Measurements from ENCODE around the gene ZNF280A. TPM values are rescaled to one million over a fixed set of nuclear protein-coding genes. Genes with fewer than 3 reads are reported as not detected.

The ZNF280A gene
- total and polyA plus RNA-seq, 9 of the 15 experiments (the other 6 are each of a cell fraction or from before 2014, with no cell fraction given) = 19.0 to 40.8 (median 28.6) TPM

- TF ChIP-seq THRB (CRISPR knock-in tag; conservative IDR thresholded peaks at IDR 0.05) (peak; percentile 81; the same call in 1 of the 2 replicates), TCF7 (IDR thresholded peaks at IDR 0.05; ENCODE audit: borderline replicate concordance) (0 out of 2 replicates have a peak, but pooled peaks have one; percentile 39), ZNF140 (CRISPR knock-in tag; IDR thresholded peaks at IDR 0.05) (0 out of 2 replicates have a peak, but pooled peaks have one; percentile 44), ZNF445 (CRISPR knock-in tag; IDR thresholded peaks at IDR 0.05; ENCODE audit: low read depth) (no peak), PTRF (tag; IDR thresholded peaks at IDR 0.05) (no peak), MAX (CRISPR knock-in tag; IDR thresholded peaks at IDR 0.05) (no peak), SIN3B (IDR thresholded peaks at IDR 0.05; ENCODE audit: low read depth) (no peak), HDAC2 (IDR thresholded peaks at IDR 0.05) (no peak), POLR2G (IDR thresholded peaks at IDR 0.05; ENCODE audit: low read depth, low read length) (no peak), RREB1 (CRISPR knock-in tag; IDR thresholded peaks at IDR 0.05) (peak; percentile 69; the same call in 1 of the 2 replicates), ZBTB26 (CRISPR knock-in tag; IDR thresholded peaks at IDR 0.05) (peak; percentile 79; the same call in 1 of the 2 replicates), ZKSCAN3 (CRISPR knock-in tag; IDR thresholded peaks at IDR 0.05) (no peak), ZNF324 (CRISPR knock-in tag; IDR thresholded peaks at IDR 0.05) (no peak), CEBPG (CRISPR knock-in tag; IDR thresholded peaks at IDR 0.05) (peak; percentile 69; the same call in 1 of the 2 replicates), CEBPG (tag; conservative IDR thresholded peaks at IDR 0.05 in 1 of 2, IDR thresholded peaks at IDR 0.05 in 1 of 2) (peak in 1 of 2 experiments; percentile 83; a peak in 2 of 4 replicates), HMG20A (CRISPR knock-in tag; conservative IDR thresholded peaks at IDR 0.05) (0 out of 2 replicates have a peak, but pooled peaks have one; percentile 11), RFX1 (IDR thresholded peaks at IDR 0.05) (no peak), TSC22D4 (tag; IDR thresholded peaks at IDR 0.05) (peak; percentile 77; the same call in 1 of the 2 replicates), ZNF583 (CRISPR knock-in tag; IDR thresholded peaks at IDR 0.05) (peak; percentile 81; the same call in 1 of the 2 replicates), PKNOX1 (IDR thresholded peaks at IDR 0.05) (peak; percentile 93)
These were observed 40.0 kb downstream of the ZNF280A start (continued) for GRCh38 chr22:22479999-22480532.

All from K562 (cell line).